H4 (cell line): ENCODE data around the gene PPP2R2C. TPM values are rescaled to one million over a fixed set of nuclear protein-coding genes. Genes with fewer than 3 reads are reported as not detected.

Experiments used
- DNase-seq: peaks from one replicate; pipeline ENCODE4 v3.0.0-alpha.2; 2015; ENCODE audit warnings: low spot score
- total RNA-seq: library from RNA; depleted of rRNA; stranded (reverse); fragments of >200 nt; shearing (Covaris generic); gene quantifications from 2 replicates; pipeline ENCODE4 v1.2.3, GENCODE V29; 2014

Gene PPP2R2C
- total RNA-seq, 1 experiment from 2014 or later: 0.91 TPM

DNA sequence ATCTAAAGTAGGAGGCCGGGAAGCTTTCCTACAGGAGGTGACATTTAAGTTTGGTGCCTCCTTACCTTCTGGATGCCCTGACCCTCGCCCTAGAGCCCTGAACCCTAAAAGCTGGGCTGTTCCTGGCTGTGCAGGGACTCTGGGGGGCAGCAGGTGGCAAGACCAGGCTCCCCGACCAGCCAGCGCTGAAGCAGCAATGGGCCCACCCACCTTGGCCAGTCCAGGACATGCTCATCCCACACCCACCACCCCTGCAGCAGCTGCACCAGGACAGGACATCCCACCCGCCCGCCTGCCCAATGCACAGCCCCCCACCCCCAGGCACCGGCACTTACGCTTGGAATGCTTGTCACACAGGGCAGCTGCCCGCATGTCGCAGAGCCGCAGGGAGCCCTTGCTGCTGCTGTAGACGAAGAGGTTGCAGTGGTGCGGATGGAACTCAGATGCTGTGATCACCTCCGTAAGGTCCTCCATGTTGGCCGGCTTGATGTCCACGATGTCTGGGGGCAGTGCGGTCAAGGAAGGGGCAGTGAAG is 124.8 kb downstream of the PPP2R2C start:
- DNase-seq: no peak

DNA sequence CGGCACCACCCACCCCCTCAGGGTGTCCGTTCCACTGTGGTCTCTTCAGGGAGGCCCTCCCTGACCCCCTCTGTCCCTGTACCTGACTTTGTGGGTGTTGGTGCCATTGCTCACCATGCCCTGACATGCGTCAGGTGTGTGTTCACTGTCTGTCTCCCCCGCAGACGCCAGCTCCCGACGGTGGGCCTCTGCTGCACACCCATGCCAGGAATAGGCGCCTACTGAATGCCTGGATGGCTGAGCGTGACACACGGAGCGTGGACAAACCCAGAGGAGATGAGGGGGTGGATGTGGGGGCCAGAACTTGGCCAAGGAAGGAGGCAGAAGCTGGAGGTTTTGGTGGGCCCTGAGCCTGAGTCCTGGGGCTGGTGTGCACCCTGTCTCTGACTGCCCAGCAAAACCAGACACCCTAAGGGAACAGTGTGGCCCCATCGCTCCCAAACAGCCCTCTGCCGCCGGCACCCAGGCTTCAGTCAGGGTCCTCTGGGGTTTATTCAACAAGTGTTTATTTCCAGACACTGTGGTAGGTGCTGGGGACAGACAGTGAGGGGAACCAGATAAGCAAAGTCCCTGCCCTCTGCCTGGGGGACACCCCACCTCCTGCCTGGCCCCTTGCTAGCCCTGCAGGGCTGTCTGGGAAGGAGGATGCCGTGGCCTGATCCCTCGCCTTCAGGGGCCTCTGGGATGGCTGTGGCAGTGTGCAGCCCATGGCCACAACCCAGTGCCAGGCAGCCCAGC is 125.9 kb downstream of the PPP2R2C start:
- no peak for DNase-seq

DNA sequence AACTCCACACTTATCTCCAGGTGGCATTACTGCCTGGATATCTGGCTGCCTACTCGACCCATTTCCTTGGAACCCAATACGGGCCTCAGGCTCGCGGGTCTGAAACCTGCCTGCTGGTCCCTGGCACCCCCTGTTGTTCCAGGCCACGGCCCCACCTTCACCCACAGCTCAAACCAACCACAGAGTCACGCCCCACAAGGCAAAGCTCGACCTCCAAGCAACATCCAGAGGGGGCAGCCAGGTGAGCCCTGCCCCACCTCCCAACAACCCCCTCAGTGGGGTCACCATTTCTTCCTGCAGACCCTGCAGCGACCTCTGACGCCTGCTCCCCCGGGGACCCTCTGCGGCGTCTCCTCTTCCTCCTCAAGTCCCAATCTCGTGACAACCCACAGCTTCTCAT is 126.5 kb downstream of the PPP2R2C start:
- DNase-seq: no peak

DNA sequence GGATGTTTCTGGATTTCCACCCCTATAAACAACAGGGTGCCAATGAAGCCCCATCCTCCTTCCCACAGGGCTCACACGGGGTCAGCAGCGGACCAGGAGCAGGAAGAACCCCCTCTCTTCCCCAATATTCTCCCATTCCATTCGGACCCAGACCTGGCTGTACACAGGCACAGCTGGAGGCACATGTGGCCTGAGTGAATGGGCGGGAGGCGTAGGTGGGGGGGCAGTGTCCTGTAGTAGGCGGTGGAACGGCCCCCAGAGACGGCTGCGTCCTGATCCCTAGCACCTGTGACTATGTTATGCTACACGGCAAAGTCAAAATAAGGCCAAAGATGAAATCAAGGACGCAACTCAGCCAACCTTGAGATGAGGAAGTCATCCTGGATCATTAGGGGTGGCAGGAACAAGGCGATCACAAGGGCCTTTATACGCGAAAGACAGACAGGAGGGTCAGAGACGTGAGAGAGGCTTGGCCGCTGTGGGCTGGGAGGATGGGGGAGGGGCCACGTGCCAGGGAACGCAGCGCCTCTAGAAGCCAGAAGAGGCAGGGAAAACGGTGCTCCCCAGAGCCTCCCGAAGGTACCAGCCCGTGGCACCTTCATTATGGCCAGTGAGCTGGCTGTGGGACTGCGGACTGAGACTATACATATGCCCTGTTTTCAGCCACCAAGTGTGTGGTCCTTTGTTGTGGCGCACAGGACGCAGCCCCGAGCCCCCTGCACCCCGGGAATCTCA is 127.2 kb downstream of the PPP2R2C start:
- no peak for DNase-seq

DNA sequence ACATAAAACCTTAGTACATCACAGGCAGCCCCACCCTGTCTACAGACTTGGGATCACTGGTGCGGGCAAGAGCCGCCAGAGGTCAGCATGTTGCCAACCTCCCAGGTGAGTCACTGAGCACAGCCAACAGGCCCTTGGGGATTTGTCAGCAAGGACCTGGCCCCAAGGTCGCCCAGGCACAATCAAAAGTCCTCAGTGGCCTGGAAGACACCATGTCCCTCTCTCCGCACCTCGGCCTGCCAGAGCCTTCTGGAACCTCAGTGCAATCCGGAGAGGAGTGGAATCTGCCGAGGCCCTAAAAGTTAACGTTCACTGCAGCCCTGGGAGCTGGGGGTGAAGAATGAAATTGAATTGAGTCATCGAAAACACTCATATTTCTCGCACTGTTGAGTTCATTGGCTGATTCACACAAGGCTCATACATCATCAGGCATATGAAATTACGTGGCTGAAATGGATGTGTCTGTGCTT is 128.4 kb downstream of the PPP2R2C start:
- peak; percentile 58 for DNase-seq

DNA sequence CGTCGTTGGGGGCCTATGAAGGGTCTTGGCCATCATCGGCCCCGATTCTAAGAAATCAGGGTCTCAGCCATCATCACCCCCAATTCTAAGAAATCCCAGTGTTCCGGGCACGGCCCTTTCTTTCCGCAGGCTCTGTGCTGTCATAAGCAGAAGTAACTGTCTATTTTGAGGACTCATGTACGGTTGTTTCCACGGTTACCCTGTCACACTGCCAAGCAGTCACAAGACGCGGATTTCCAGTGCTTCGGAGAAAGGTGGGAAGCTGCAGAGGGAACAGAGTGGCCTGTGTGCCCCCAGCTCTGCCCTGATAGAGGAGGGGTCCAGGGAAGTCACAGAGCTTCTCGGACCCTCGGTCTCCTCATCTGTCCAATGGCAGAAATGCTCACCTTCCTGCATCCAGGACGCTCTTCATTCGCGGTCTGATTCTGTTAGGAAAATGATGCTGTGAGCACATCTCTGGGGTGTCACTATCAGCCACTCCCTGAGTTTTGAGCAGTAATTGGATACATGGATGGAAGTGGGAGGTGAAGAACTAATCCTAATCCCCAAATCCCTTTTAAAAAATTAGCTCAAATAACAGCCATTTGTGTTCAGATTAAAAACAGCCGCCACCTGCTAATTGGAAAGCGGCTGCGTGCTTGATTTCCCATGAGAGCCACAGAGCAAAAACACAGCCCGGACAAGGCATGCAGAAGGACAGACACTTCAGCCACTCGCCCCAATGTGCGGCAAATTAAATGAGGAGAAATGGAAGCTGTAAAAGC is 129.7 kb downstream of the PPP2R2C start:
- no peak for DNase-seq

DNA sequence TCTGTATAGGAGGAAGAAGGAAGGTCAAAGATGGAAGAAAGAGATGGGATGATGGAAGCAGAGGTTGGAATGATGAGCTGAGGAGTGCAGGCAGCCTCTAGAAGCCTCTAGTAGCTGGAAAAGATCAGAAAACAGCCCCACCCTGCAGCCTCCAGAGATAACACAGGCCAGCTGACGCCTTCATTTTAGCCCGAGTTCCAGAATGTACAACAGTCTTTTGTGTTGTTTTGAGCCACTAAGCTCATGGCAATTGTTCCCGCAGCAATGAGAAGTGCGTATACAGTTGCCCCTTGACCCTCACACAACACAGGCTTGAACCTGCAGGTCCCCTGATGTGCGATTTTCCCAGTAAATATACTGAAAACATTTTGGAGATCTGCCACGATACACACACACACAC is 130.7 kb downstream of the PPP2R2C start:
- no peak for DNase-seq

DNA sequence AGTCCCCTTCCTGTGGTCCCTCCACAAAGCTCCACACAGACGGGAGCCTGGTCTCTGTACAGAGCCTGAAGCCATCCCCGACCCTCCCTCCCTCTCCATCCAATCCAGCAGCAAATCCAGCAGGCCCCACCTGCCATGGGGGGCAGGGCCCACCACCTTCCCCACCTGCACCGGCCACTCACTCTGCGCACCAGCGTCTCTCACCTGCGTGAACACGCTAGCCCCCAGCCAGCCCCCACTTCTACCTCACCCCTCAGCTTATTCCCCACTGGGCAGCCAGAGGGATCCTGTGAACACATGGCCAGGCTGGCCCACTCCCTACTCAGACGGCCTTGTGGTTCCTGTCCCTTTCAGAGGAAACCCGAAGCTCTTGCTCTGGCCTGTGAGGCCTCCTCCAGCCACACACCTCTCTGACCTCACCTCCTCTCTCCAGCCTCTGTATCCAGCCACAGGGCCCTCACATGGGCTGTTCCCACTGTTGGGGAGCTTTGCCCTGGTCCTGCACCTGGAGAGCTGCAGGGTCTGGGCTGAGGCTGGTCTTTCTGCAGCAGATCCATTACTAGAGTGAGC is 131.9 kb downstream of the PPP2R2C start:
- DNase-seq: no peak

DNA sequence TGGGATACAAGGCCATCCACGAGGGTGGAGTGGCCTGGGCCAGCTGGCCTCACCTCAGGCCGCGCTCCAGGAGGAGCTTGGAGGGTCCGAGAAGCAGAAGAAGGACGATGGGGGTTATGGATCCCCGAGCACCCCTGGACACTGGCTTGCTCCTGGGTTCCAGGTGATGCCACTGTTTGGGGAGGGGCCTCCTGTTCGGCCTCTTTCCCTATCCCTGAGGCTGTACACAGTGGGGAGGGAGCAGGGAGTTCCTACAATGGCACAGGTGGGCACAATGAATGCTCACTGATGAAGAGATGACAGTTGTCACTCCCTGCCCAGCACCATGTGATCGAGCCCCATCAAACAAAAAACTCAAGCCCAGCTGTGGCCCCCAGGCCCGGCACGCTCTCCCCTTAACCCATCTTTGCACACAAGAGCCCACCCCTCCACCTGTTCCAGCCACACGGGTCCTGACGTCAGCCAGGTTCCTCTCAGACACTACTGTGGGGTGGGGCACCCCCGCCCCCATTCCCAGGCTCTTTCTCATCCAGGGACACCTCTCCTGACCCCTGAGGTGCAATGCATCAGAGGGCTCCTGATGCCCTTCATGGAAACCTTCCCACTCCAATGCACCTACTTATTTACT is 132.5 kb downstream of the PPP2R2C start:
- no peak for DNase-seq

DNA sequence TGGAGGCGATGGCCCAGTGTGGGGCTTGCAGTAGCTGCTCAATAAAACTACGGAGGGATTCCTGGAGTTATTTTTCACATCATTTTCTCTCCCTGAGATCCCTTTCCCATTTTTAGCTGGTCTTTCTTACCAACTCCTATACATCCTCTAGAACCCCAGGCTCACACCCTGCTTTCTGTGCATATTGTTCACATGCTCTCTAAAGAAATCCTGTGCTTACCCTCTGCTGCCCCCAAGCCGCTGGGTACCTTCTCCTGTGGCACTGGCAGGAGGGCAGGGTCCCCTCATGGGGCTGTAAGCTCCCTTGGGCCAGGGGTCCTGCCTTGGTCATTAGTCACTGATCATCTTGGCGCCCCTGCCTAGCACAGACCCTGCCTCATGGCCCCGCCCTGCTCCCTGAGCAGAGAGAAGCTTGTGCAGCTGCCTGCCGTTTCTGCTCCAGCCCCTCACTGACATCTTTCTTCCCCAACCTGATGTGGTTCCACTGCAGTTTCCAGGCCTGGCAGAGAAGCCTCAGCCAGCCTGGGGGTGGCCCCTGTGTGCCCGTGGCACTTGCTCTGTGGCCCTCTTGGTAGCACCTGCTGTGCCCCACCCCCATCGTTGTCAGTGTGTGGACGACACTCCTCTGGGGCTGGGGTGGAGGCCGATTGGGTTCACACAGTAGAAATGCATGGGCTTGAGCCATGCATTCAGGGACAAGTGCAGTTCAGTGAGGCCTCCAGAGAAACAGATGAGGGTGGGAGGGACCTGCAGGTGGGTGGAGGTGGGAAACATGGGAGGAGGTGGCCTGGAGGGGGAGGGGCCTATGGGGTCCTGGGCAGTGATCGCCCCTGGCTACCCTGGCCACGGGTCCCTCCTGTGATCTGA is 133.2 kb downstream of the PPP2R2C start:
- no peak for DNase-seq

DNA sequence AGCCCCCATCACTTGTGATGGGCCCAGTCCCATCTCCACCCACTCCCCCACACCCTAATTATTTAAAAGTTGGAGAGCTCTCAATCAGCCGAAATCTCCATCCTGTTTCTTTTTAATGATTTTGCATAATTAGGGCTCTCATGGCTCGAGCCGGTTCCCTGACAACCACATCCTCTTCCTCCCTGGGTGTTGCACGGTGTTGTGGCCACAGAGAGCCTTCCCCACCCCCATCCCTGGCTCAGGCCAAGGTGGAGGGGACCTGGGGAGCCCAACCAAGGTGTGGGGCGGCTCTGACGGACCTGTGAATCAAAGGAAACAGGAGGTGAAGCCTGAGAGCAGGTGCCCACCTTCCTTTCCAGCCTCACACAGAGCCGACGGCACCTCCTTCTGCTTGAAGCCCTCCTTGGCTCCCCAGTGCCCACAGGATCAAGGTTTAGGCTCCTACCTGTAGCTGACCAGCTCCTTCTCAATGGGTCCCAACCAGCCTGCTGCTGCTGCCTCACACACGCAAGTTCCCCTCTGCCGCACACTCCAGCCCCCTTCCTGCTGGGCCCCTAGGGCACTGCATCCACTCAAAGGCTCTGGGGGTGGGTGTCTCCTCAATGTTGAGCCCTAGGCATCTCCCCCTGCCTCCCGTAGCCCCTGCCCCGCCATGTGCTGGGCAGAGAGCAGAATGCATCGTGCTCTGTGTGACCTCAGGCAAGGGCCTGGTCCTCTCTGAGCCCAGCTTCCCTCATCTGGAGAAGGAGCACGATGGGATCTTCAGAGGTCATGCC is 134.1 kb downstream of the PPP2R2C start:
- DNase-seq: no peak

DNA sequence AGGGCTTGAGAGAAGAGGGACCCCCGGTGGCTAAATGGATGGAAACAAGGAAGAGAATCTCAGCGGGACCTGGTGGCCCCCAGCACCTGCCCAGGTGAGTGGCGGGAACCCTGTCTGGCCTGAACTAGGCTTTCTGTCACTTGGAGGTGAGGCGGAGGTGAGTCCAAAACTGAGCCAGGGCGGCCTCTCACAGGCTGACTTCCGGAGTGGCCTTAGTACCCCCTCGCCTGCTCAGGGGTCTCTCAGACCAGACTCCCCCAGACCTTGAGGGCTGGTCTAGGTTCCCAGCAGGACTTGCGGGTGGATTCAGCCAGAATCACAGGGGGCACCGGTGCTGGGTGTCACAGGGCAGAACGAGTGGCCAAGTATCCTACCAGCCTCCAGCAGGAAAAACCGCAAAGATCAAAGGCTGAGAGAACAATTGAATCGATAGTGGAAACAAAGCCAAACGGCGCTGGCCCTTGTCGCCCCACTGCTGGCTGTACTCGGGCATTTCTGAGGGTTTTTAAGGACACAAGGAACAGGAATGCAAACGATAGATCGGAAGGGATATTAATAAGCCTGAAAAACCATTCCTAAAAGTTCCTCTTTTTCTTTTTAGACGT is 135.0 kb downstream of the PPP2R2C start:
- DNase-seq: no peak

DNA sequence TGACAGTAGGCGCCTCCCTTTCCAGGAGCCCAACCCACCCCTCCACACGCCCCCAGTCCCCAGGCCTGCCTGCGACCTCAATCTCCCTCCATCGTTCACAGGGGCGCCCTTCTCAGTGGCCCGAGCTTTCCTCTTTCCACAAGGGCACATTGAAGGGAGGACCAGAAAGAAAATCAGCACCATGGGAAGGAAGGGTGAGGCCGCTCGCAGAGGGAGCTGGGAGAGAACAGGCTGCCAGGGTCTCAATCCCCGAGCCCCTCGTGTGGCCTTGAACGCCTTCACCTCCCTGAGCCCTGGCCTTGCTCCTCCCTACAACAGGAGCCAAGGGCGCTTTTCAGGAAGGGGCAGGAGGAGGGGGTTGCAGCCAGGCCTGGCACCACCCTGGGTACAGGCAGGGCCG is 136.2 kb downstream of the PPP2R2C start:
- no peak for DNase-seq

DNA sequence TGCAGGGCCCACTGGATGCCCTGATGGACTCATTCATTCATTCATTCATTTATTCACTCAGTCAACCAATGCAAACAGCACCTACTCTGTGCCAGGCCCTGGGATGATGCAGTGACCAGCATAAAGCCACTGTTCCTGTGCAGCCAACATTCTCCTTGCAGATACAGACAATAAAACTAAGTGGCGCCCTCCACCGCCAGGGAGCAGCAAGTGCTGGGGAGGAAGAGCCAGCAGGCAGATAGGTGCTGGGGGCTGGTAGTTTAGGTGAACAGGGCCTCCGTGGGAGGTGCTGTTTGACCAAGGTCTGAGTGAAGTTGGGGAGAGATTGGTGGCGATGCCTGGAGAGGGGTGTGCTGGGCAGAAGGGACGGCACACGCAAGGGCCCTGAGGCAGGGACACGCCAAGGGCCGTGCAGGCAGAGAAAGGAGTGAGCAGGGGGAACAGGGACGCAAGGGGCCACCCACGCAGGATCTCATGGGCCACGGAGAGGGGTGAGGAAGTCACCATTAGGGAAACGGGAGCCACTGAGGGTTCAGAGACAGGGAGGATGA is 137.3 kb downstream of the PPP2R2C start:
- DNase-seq: no peak

DNA sequence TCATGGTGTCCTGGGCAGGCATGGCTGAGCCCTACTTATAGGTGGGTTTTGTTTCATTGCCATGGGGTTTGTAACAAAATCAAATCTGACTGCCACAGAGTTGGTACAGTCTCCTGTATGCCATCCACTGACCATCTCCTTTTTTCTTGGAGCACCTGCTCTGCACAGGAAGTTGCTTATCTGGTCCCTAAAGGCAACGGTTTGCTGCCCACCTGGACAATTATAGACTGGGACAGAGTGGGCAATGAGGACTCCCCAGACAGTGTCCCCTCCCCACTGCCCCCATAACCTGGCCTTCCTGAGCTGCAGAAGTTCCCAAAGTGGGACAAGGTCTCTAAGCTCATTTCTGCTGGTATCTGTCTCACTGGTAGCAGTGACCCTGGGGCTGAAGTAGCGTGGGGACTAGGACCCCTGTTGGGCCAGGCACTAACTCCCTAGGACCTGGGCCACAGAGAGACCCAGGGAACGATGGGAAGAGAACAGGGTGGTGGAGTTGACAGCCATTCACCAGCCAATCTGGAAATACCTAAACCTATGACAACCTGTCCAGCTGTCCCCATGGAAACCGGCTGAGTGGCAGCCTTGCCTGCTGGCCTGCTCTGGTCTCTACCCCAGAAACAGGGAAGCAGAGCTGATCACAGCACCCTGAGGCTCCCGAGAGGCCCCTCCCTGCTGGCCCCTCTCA is 138.1 kb downstream of the PPP2R2C start:
- no peak for DNase-seq

DNA sequence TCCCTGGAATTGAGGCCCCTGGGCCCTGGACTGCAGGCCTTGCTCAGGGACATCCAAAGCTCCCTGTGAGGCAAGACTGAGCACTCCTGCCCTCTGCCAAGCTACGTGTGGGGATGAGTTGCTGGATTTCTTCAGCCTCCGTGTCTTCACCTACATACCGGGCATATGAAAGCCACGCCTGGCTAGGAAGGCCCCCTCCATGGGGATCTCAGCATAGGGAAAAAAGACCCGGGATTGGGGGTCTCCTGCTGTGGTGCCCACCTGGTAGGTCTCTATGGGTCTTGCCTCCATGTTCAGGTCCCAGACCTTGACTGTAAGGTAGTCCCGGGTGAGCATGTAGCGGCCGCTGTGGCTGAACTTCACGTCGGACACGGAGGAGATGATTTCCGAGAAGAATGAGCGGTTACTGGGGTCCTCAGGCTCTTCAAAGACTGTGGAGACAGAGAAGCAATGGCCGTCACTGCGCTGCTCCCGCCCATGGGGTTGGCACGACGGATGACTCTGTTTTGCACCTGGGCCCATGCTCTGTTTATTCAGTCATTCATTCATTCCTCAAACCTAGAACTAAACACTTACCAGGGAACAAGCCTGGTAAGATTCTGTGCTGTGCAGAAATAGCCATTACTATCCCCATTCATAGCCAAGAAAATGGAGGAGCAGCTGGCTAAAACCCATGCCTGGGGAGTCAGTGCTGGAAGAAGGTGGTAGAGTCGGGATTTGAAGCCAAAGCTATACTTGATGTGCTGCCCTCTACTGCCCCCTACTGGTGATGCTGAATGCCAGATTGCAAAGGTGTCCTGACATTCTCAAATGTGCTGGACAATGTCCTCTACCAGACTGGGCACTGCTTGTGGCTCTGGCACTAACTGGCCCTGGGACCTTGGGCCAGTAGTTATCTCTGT is 138.9 kb downstream of the PPP2R2C start:
- DNase-seq: no peak

DNA sequence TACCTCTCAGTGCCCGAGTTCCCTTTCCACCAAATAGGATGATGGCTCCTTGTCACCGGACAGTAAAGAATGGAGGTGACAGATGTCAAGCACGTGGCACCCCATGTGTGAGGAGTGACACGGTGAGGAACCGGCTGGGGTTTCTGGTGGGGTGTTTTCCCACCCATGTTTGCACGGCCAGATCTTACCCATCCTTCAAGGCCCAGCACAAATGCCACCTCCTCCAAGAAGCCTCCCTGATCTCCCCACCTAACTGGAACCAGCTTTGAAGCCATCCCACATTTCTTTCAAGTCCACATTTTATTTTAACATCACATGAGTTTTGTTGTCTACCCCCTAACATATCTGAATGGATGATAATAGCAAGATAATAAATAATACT is 139.8 kb downstream of the PPP2R2C start:
- no peak for DNase-seq
